Ascending aorta (tissue), 2 donors: Measurements from ENCODE around the gene CHRNB1. TPM values are rescaled to one million over a fixed set of nuclear protein-coding genes. Genes with fewer than 3 reads are reported as not detected.
A peak's percentile ranks its signal among the peaks of the same experiment; 100 is the strongest.

Experiments used
- DNase-seq, 2 donors: peaks; one replicate each; pipeline ENCODE4 v3.0.0-alpha.2; 2019; ENCODE audit warnings: low spot score in 2 of 2
- H3K27ac ChIP-seq, 2 donors: fragments of 200-600 bp; sonication (generic); one replicate each; pipeline ENCODE4 v1.5.1; 2016 to 2017; ENCODE audit warnings: mild to moderate bottlenecking in 1 of 2
- H3K27me3 ChIP-seq: fragments of 200-600 bp; sonication (generic); one replicate; pipeline ENCODE4 v1.5.1; 2017
- H3K36me3 ChIP-seq, 2 donors: fragments of 200-600 bp; sonication (generic); one replicate each; pipeline ENCODE4 v1.5.1; 2016
- H3K4me1 ChIP-seq, 2 donors: fragments of 200-600 bp; sonication (generic); one replicate each; pipeline ENCODE4 v1.5.1; 2016 to 2017; ENCODE audit warnings: mild to moderate bottlenecking in 1 of 2
- H3K4me3 ChIP-seq, 2 donors: fragments of 200-600 bp; sonication (generic); one replicate each; pipeline ENCODE4 v1.5.1; 2016 to 2017; ENCODE audit warnings: mild to moderate bottlenecking in 1 of 2
- H3K9me3 ChIP-seq, 2 donors: fragments of 200-600 bp; sonication (generic); one replicate each; pipeline ENCODE4 v1.5.1; 2016
- CTCF ChIP-seq, 3 experiments: fragments of 200-600 bp in 2 of 3; fragments of 450-650 bp in 1 of 3; sonication (generic) in 2 of 3; IDR thresholded peaks; one replicate each; pipeline ENCODE4 v1.5.1; 2016 to 2019; ENCODE audit warnings: antibody characterized with exemption in 3 of 3, mild to moderate bottlenecking in 1 of 3, moderate library complexity in 1 of 3
- intact Hi-C: fragments of 100-400 bp; cut with DNase I; formaldehyde crosslinking; loops from one replicate; pipeline ENCODE4 v1.15.1; 2023
- total RNA-seq: library from RNA; depleted of rRNA; stranded (reverse); fragments of >200 nt; gene quantifications from one replicate; pipeline ENCODE4 v1.1.0, GENCODE V29; 2016

CHRNB1 gene
- total RNA-seq, 1 donor from 2014 or later: 5.0 TPM

- H3K4me1 ChIP-seq: peaks cover 12 to 46% of the 10 kb centered on the region in 2 donors
- no peak for TF ChIP-seq CTCF (IDR thresholded peaks at IDR 0.05)
- H3K27ac ChIP-seq: peak overlapping the region; percentile 98 to 100
- peak overlapping the region; percentile 71 to 84 for H3K4me3 ChIP-seq
- peak; percentile 88 to 97 for DNase-seq
- peaks cover 0 to 3% of the 10 kb centered on the region in 2 donors for H3K36me3 ChIP-seq
- intact Hi-C loops: loop anchor here (1.0 to 10.0 kb wide), 11 partner anchors 29 to 674 kb away; partner anchors contain the start of genes CYB5D1, FXR2, GABARAP and KCTD11
- H3K27me3 ChIP-seq: no peaks in the 10 kb centered on the region
- H3K9me3 ChIP-seq: no peaks in the 10 kb centered on the region
These were observed 38.6 kb downstream of the CHRNB1 start for GRCh38 chr17:7483255-7484066.

GRCh38 chr17:7484067-7484918 lies 39.4 kb downstream of the CHRNB1 start, which contains the start of gene POLR2A:
TSS of gene POLR2A (plus strand) at chr17:7484366.
- Histone ChIP-seq H3K4me1 (peaks cover 12 to 50% of the 10 kb centered on the region in 2 donors), H3K4me3 (peak within 1 kb of the TSS; percentile 71 to 84), H3K9me3 (no peaks in the 10 kb centered on the region), H3K27me3 (no peaks in the 10 kb centered on the region), H3K36me3 (no peaks in the 10 kb centered on the region), H3K27ac (peak within 1 kb of the TSS; percentile 98 to 100)
- TF ChIP-seq CTCF (IDR thresholded peaks at IDR 0.05): no peak
- intact Hi-C loops: loop anchor here (1.0 to 10.0 kb wide), 11 partner anchors 29 to 673 kb away; partner anchors contain the start of genes CYB5D1, FXR2, GABARAP and KCTD11
- DNase-seq: peak; percentile 96 to 99

- H3K36me3 ChIP-seq: no peaks in the 10 kb centered on the region
- no peaks in the 10 kb centered on the region for H3K27me3 ChIP-seq
- peak overlapping the region; percentile 71 to 84 for H3K4me3 ChIP-seq
- peak overlapping the region; percentile 98 to 100 for H3K27ac ChIP-seq
- H3K4me1 ChIP-seq: peaks cover 12 to 46% of the 10 kb centered on the region in 2 donors
- peak in 1 of 3 experiments; percentile 18 for TF ChIP-seq CTCF (IDR thresholded peaks at IDR 0.05)
- intact Hi-C loops: loop anchor here (1.0 to 10.0 kb wide), 11 partner anchors 30 to 672 kb away; partner anchors contain the start of genes CYB5D1, FXR2, GABARAP and KCTD11
- H3K9me3 ChIP-seq: no peaks in the 10 kb centered on the region
- no peak for DNase-seq
These were observed 40.1 kb downstream of the CHRNB1 start for GRCh38 chr17:7484919-7485377.

GRCh38 chr17:7486181-7486580 lies 41.3 kb downstream of the CHRNB1 start:
- no peak overlapping the region for H3K27ac ChIP-seq
- H3K9me3 ChIP-seq: no peaks in the 10 kb centered on the region
- H3K4me1 ChIP-seq: peaks cover 12 to 39% of the 10 kb centered on the region in 2 donors
- H3K27me3 ChIP-seq: no peaks in the 10 kb centered on the region
- H3K4me3 ChIP-seq: peak overlapping the region; percentile 71 to 84
- DNase-seq: no peak
- intact Hi-C loops: loop anchor here (10.0 kb wide), 2 partner anchors 199 to 369 kb away; partner anchors contain the start of genes CYB5D1, NAA38, TMEM88 and TP53
- TF ChIP-seq CTCF (IDR thresholded peaks at IDR 0.05): no peak
- H3K36me3 ChIP-seq: peaks cover 0 to under 1% of the 10 kb centered on the region in 2 donors

GRCh38 chr17:7490144-7490543 lies 45.3 kb downstream of the CHRNB1 start:
- no peak for TF ChIP-seq CTCF (IDR thresholded peaks at IDR 0.05)
- H3K4me1 ChIP-seq: peaks cover 12 to 34% of the 10 kb centered on the region in 2 donors
- intact Hi-C loops: no loop called here

More at GRCh38 chr17:7490144-7490543, 45.3 kb downstream of the CHRNB1 start:
- no peaks in the 10 kb centered on the region for H3K9me3 ChIP-seq
- no peak overlapping the region for H3K27ac ChIP-seq
- DNase-seq: no peak
- no peaks in the 10 kb centered on the region for H3K27me3 ChIP-seq
- peaks cover 0 to 4% of the 10 kb centered on the region in 2 donors for H3K36me3 ChIP-seq
- H3K4me3 ChIP-seq: no peak overlapping the region
